ENCODE measurements around the gene KLHDC4. TPM values are rescaled to one million over a fixed set of nuclear protein-coding genes. Genes with fewer than 3 reads are reported as not detected.

Gene KLHDC4
- polyA plus RNA-seq, 2 of the 4 experiments (the other 2 are of a cell fraction): 25.9 to 37.2 TPM

DNA sequence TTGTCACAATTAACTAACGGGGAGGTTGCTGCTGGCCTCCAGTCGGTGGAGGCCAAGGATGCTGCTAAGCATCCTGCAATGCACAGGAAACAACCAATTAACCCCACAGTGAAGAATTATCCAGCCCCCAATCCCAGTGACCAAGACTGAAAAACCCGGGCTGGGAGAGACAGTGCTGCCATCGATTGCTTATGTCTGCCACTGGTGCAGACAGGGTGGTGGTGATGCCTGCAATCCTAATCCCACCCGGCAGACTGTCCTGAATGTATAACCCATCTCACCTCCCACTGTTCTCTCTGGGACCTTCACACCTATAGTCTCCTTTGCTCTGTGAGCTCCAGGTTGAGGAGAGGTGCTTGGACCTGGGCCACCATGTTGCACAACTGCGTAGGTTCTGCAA, 42.3 kb upstream of the KLHDC4 start:
- H3K4me3 ChIP-seq: no peak overlapping the region
- ChIA-PET CTCF (interaction anchor here (0.6 to 14.7 kb wide), 9 partner anchors 13 to 183 kb away, joined by 3 to 140 read pairs (median 11); no protein-coding TSS in a partner anchor), POLR2A (interaction anchor here (1.7 to 3.0 kb wide), 3 partner anchors 17 to 29 kb away, joined by 6 to 44 read pairs (median 23); no protein-coding TSS in a partner anchor)
- no peak for DNase-seq (ENCODE audit: low read depth in 1 of 2, low spot score in 1 of 2)
- peaks cover 45% of the 10 kb centered on the region for H3K4me1 ChIP-seq
- TF ChIP-seq JUNB (IDR thresholded peaks at IDR 0.05) (no peak), NPAS2 (CRISPR knock-in tag; IDR thresholded peaks at IDR 0.05; ENCODE audit: borderline replicate concordance) (no peak), EHF (CRISPR knock-in tag; IDR thresholded peaks at IDR 0.05) (no peak), KDM5A (IDR thresholded peaks at IDR 0.05) (no peak), FOXS1 (CRISPR knock-in tag; IDR thresholded peaks at IDR 0.05) (no peak), RCOR1 (IDR thresholded peaks at IDR 0.05; ENCODE audit: low read depth, low read length) (no peak), MAZ (IDR thresholded peaks at IDR 0.05; ENCODE audit: borderline replicate concordance, low read depth, low read length) (no peak), ZC3H11A (IDR thresholded peaks at IDR 0.05) (no peak)
- TF ChIP-seq, protein P1, sequence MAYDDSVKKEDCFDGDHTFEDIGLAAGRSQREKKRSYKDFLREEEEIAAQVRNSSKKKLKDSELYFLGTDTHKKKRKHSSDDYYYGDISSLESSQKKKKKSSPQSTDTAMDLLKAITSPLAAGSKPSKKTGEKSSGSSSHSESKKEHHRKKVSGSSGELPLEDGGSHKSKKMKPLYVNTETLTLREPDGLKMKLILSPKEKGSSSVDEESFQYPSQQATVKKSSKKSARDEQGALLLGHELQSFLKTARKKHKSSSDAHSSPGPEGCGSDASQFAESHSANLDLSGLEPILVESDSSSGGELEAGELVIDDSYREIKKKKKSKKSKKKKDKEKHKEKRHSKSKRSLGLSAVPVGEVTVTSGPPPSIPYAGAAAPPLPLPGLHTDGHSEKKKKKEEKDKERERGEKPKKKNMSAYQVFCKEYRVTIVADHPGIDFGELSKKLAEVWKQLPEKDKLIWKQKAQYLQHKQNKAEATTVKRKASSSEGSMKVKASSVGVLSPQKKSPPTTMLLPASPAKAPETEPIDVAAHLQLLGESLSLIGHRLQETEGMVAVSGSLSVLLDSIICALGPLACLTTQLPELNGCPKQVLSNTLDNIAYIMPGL (CRISPR knock-in tag; IDR thresholded peaks at IDR 0.05; ENCODE audit: borderline replicate concordance): no peak
- WGBS (ENCODE audit: missing lambda C conversion rate): 95% methylated on average over 6 of the region's 6 CpGs
- FAIRE-seq: no peak
- peak overlapping the region; percentile 92 to 97 for H3K27ac ChIP-seq
- H3K9me3 ChIP-seq: no peaks in the 10 kb centered on the region
- ATAC-seq: no peak
- no peak overlapping the region; the same call in 1 of the 3 replicates for H3K4me2 ChIP-seq

GRCh38 chr16:87806641-87807546, 41.1 kb upstream of the KLHDC4 start:
- DNase-seq (ENCODE audit: low read depth in 1 of 2, low spot score in 1 of 2) (peak; percentile 78 to 85), ATAC-seq (peak; percentile 78 to 83), FAIRE-seq (no peak)
- H3K27ac ChIP-seq: peak overlapping the region; percentile 92 to 97
- H3K4me3 ChIP-seq: peak overlapping the region; percentile 31
- CTCF ChIA-PET: interaction anchor here (0.7 to 14.7 kb wide), 15 partner anchors 9 to 64 kb away, joined by 3 to 140 read pairs (median 7); no protein-coding TSS in a partner anchor
- POLR2A ChIA-PET: interaction anchor here (0.9 to 3.0 kb wide), 12 partner anchors 9 to 65 kb away, joined by 3 to 44 read pairs (median 6); partner anchors contain the start of gene SLC7A5
- H3K9me3 ChIP-seq: no peaks in the 10 kb centered on the region
- H3K4me1 ChIP-seq: peaks cover 45% of the 10 kb centered on the region
- 9% methylated on average over 14 of the region's 25 CpGs for WGBS (ENCODE audit: missing lambda C conversion rate)
- peak overlapping the region; percentile 84 for H3K4me2 ChIP-seq
- TF ChIP-seq ZFP36 (IDR thresholded peaks at IDR 0.05; ENCODE audit: borderline replicate concordance, partially characterized antibody): no peak
- TF ChIP-seq FOSB (CRISPR knock-in tag; IDR thresholded peaks at IDR 0.05): no peak
- no peak for TF ChIP-seq RNF2 (IDR thresholded peaks at IDR 0.05; ENCODE audit: borderline replicate concordance, low read depth)
- TF ChIP-seq HEYL (CRISPR knock-in tag; IDR thresholded peaks at IDR 0.05): no peak
- no peak for TF ChIP-seq MAFK (IDR thresholded peaks at IDR 0.05; ENCODE audit: partially characterized antibody)
- 0 out of 3 replicates have a peak, but pooled peaks have one; percentile 13 for TF ChIP-seq SMC3 (IDR thresholded peaks at IDR 0.05)
- no peak; the same call in 2 of the 3 replicates for TF ChIP-seq BCL3 (IDR thresholded peaks at IDR 0.05)
- no peak for TF ChIP-seq RCOR1 (IDR thresholded peaks at IDR 0.05; ENCODE audit: low read depth, low read length)
- no peak for TF ChIP-seq HOXA7 (CRISPR knock-in tag; IDR thresholded peaks at IDR 0.05)
- no peak for TF ChIP-seq BHLHE40 (IDR thresholded peaks at IDR 0.05; ENCODE audit: low read depth, low read length)
- TF ChIP-seq ZSCAN20 (CRISPR knock-in tag; IDR thresholded peaks at IDR 0.05): no peak
- no peak for TF ChIP-seq KDM1A (IDR thresholded peaks at IDR 0.05; ENCODE audit: low read depth)
- TF ChIP-seq NFE2L2 (conservative IDR thresholded peaks at IDR 0.05; ENCODE audit: low read length): no peak
- TF ChIP-seq RFX5 (IDR thresholded peaks at IDR 0.05): no peak
- TF ChIP-seq ZNF302 (CRISPR knock-in tag; IDR thresholded peaks at IDR 0.05): no peak
- TF ChIP-seq CBX8 (IDR thresholded peaks at IDR 0.05): no peak
- TF ChIP-seq ESRRA (IDR thresholded peaks at IDR 0.05; ENCODE audit: borderline replicate concordance, low read length): no peak
- no peak for TF ChIP-seq ATOH8 (CRISPR knock-in tag; IDR thresholded peaks at IDR 0.05; ENCODE audit: low read depth)
- peak; percentile 59 to 88; a peak in 4 of 5 replicates for TF ChIP-seq JUN (IDR thresholded peaks at IDR 0.05)
- TF ChIP-seq RARB (CRISPR knock-in tag; IDR thresholded peaks at IDR 0.05): no peak
- TF ChIP-seq, protein P2, sequence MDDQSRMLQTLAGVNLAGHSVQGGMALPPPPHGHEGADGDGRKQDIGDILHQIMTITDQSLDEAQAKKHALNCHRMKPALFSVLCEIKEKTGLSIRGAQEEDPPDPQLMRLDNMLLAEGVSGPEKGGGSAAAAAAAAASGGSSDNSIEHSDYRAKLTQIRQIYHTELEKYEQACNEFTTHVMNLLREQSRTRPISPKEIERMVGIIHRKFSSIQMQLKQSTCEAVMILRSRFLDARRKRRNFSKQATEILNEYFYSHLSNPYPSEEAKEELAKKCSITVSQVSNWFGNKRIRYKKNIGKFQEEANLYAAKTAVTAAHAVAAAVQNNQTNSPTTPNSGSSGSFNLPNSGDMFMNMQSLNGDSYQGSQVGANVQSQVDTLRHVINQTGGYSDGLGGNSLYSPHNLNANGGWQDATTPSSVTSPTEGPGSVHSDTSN (IDR thresholded peaks at IDR 0.05): 0 out of 2 replicates have a peak, but pooled peaks have one; percentile 24
- TF ChIP-seq, protein P3, sequence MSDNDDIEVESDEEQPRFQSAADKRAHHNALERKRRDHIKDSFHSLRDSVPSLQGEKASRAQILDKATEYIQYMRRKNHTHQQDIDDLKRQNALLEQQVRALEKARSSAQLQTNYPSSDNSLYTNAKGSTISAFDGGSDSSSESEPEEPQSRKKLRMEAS (IDR thresholded peaks at IDR 0.05): peak; percentile 65; the same call in 1 of the 2 replicates
- no peak for TF ChIP-seq MAZ (IDR thresholded peaks at IDR 0.05; ENCODE audit: borderline replicate concordance, low read depth, low read length)
